Keratinocyte (primary cell): ENCODE data around the gene CHD9.

Source experiments
- EZH2 ChIP-seq: IDR thresholded peaks from one replicate; pipeline ENCODE4 v1.6.1; 2012; ENCODE audit warnings: inconsistent platforms, mild to moderate bottlenecking, low read length, moderate library complexity
- TF ChIP-seq, protein P1 (sequence below), 3 experiments: IDR thresholded peaks in 1 of 3; conservative IDR thresholded peaks in 1 of 3; optimal IDR thresholded peaks in 1 of 3; 2 replicates in 2 of 3; 3 replicates in 1 of 3; pipeline versions ENCODE3 to v1.5.1; 2011; ENCODE audit warnings: low read length in 3 of 3, mild to moderate bottlenecking in 3 of 3, moderate library complexity in 2 of 3, control low read depth in 1 of 3, inconsistent platforms in 1 of 3; ENCODE audit not compliant: insufficient read depth in 2 of 3; ENCODE audit errors: extremely low read depth in 1 of 3

DNA sequence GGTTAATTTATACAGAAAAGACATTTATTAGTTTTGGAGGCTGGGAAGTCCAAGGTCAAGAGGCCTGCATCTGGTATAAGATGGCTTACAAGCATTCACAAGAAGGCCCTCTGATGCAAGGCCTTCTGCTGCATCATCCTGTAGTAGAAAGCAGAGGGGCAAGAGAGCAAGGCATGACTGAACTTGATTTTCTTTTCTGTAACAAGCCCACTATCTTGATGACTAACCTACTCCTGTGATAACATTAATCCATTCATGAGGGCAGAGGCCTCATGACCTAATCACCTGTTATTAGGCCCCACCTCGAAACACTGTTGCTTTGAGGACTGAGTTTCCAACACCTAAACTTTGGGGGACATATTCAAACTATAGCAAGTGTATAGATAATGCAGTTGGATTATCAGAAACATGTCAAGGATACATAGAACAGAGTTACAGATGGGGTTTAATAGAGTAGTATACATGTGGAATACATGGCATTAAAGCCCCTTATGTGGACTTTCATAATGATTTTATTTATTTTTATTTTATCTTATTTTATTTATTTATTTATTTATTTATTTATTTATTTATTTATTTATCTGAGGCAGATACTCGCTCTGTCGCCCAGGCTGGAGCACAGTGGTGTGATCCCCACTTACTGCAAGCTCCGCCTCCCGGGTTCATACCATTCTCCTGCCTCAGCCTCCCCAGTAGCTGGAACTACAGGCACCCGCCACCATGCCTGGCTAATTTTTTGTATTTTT is 88.2 kb downstream of the CHD9 start:
- TF ChIP-seq EZH2 = no peak
- TF ChIP-seq, protein P1, sequence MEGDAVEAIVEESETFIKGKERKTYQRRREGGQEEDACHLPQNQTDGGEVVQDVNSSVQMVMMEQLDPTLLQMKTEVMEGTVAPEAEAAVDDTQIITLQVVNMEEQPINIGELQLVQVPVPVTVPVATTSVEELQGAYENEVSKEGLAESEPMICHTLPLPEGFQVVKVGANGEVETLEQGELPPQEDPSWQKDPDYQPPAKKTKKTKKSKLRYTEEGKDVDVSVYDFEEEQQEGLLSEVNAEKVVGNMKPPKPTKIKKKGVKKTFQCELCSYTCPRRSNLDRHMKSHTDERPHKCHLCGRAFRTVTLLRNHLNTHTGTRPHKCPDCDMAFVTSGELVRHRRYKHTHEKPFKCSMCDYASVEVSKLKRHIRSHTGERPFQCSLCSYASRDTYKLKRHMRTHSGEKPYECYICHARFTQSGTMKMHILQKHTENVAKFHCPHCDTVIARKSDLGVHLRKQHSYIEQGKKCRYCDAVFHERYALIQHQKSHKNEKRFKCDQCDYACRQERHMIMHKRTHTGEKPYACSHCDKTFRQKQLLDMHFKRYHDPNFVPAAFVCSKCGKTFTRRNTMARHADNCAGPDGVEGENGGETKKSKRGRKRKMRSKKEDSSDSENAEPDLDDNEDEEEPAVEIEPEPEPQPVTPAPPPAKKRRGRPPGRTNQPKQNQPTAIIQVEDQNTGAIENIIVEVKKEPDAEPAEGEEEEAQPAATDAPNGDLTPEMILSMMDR (optimal IDR thresholded peaks at IDR 0.05 in 1 of 3, IDR thresholded peaks at IDR 0.05 in 1 of 3, conservative IDR thresholded peaks at IDR 0.05 in 1 of 3; ENCODE audit: extremely low read depth in 1 of 3, insufficient read depth in 2 of 3, low read length in 3 of 3) = no peak
